Measurements from ENCODE around the gene GFOD2.
"Not testable (repeated sequence)": the region's sequence is repeated elsewhere in the genome, so short reads cannot be mapped to it uniquely, and the experiment has no call there.

GFOD2 gene

GRCh38 chr16:67701420-67701819, 17.7 kb downstream of the GFOD2 start:
- DNase-seq, result no peak

GRCh38 chr16:67699265-67699664, 19.9 kb downstream of the GFOD2 start:
- DNase-seq, result no peak

GRCh38 chr16:67697422-67698185, 21.5 kb downstream of the GFOD2 start:
- DNase-seq, result no peak

GRCh38 chr16:67694611-67695010, 24.5 kb downstream of the GFOD2 start:
- DNase-seq, result no peak

GRCh38 chr16:67693517-67694285, 25.4 kb downstream of the GFOD2 start:
- not testable (repeated sequence) for DNase-seq

GRCh38 chr16:67685388-67686112, 33.6 kb downstream of the GFOD2 start:
- no peak for DNase-seq

GRCh38 chr16:67683767-67684166, 35.3 kb downstream of the GFOD2 start:
- DNase-seq, result no peak

GRCh38 chr16:67679935-67680897, 38.9 kb downstream of the GFOD2 start:
- DNase-seq, result no peak

GRCh38 chr16:67678354-67679023, 40.6 kb downstream of the GFOD2 start:
- DNase-seq, result no peak

GRCh38 chr16:67677712-67678111, 41.4 kb downstream of the GFOD2 start:
- no peak for DNase-seq

- DNase-seq, result no peak
These were observed 42.2 kb downstream of the GFOD2 start for GRCh38 chr16:67676939-67677338.

GRCh38 chr16:67676516-67676915, 42.6 kb downstream of the GFOD2 start:
- DNase-seq, result no peak

- no peak for DNase-seq
These were observed 43.1 kb downstream of the GFOD2 start for GRCh38 chr16:67675999-67676398.

GRCh38 chr16:67675579-67675935, 43.6 kb downstream of the GFOD2 start:
- DNase-seq, result no peak

GRCh38 chr16:67674851-67675578, 44.1 kb downstream of the GFOD2 start:
- DNase-seq, result no peak

- no peak for DNase-seq
These were observed 45.2 kb downstream of the GFOD2 start for GRCh38 chr16:67673712-67674580.

- DNase-seq, result no peak
These were observed 46.1 kb downstream of the GFOD2 start for GRCh38 chr16:67672739-67673662.

GRCh38 chr16:67672306-67672705, 46.8 kb downstream of the GFOD2 start:
- no peak for DNase-seq

GRCh38 chr16:67669499-67670101, 49.5 kb downstream of the GFOD2 start:
- no peak for DNase-seq
